GM12875 (cell line): ENCODE measurements around the gene TMEM26.

Source experiments
- H3K4me3 ChIP-seq: one replicate; pipeline ENCODE4 v1.5.1; 2011; ENCODE audit warnings: low read depth, low read length, control low read depth
- CTCF ChIP-seq: IDR thresholded peaks from 2 replicates; pipeline ENCODE4 v1.5.1; 2011; ENCODE audit warnings: low read depth, mild to moderate bottlenecking, control low read depth, inconsistent platforms, low read length, moderate library complexity, borderline replicate concordance; ENCODE audit not compliant: insufficient read depth

The TMEM26 gene

DNA sequence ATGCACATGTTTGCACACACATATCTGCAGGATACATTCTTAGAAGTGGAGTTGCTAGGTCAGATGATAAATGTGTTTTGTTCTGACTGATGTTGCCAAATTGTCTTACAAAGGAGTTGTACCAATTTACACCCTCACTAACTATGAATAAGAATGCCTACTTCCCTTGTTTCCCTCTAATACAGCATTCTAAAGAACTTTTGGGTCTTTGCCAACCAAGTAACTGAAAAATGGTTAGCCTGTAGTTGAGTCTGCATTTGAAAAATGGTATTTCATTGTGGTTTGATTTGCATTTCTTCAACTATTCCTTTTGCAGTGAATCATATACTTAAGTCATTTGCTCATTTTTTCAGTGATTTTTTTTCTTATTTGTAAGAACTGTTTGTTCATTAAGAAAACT is 48.4 kb downstream of the TMEM26 start:
- no peak overlapping the region for H3K4me3 ChIP-seq
- no peak for TF ChIP-seq CTCF

DNA sequence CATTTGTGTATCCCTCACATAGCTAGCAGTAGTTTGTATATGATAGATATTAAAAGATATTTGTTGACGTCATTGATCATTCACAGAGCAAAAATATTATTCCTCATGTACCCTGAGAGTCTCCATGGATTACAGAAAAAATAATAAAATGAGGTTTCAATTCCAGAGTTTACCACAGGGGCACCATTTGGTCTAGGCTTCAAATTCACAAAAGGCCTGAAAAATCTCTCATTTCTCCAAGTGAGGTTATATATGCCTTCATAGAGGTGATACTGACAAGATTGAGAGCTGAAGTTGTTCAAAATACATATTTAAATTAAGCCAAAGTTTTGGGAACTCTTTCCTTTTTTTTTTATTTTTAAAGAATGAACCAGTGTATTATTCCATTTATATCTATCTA is 52.7 kb downstream of the TMEM26 start:
- H3K4me3 ChIP-seq, result no peak overlapping the region
- TF ChIP-seq CTCF, result no peak

DNA sequence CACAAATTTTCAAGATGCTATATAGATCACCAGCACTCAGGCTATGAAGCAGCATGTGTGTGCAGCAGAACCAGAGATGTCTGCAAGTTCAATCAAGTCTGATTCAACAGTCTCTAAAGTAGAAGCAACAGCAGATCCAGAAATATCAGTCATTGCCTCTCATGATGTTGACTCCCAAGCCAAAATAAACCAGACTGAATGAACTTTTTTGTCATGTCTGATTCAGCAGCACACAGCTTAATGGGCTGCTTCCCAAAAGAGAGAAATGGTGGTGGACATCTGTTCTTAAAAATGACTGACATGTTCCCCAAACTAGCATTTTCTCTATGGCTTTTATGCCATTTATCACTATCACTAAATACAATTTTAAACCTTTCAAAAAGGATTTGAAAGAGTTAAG is 53.8 kb downstream of the TMEM26 start:
- no peak for TF ChIP-seq CTCF
- no peak overlapping the region for H3K4me3 ChIP-seq

DNA sequence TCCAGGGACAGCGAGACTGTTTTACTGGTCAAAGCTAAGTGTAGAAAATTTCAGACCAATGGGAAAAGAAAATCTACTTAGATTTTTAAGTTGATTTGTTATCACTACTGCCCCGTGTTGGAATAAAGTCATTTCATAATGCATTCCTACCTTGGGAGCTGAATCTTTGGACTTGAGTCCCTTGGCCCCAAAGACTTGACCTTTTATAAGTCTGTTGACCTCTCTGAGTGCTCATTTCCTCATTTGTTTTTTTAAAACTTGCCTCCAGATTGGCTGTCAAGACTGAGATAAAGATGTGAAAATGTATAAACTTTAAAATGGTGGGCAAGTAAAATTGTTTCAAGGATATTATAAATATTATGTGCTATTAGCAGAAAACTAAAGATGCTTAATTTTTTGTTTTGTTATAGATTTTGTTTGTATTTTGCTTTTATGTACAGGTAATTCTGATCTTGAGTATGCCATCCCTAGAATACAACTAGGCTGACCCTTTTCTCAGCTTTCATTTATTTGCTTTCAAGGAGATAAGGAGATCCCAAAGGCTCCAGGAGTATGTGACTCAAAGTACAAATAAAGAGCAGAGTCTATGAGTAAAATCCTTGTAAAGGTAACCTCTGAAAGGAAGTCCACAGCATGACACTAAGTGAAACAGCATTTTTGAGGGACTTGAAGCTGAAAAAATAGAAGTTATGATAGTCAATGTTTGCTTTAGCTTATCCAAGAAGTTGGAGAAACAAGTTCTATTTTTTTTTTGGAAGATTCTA is 54.6 kb downstream of the TMEM26 start:
- H3K4me3 ChIP-seq, result no peak overlapping the region
- TF ChIP-seq CTCF, result no peak

GRCh38 chr10:61397175-61397986 is 55.8 kb downstream of the TMEM26 start:
- H3K4me3 ChIP-seq, result no peak overlapping the region
- no peak for TF ChIP-seq CTCF

DNA sequence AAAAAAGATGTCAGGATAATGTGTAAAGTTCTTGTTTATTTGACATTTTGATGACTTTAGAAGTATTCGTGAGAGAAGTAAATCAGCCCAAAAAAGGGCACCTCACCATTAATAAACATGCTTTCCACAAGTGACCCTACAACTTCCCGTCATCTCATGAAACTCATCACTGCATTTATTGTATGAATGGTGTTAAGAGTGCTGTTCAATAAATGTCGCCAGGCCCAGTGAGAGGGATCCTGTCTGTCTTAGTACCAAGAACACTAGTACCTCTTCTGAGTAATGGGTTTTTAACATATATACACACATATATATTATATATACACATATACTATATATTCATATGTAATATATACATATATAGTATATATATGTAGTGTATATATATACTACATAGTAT is 61.9 kb downstream of the TMEM26 start:
- H3K4me3 ChIP-seq, result no peak overlapping the region
- no peak for TF ChIP-seq CTCF

GRCh38 chr10:61390851-61391250 is 62.3 kb downstream of the TMEM26 start:
- TF ChIP-seq CTCF, result no peak
- H3K4me3 ChIP-seq, result no peak overlapping the region
